Pulmonary artery endothelial cell (primary cell): ENCODE results near the gene SLC35G6. TPM values are rescaled to one million over a fixed set of nuclear protein-coding genes. Genes with fewer than 3 reads are reported as not detected.
"Not testable (repeated sequence)": the region's sequence is repeated elsewhere in the genome, so short reads cannot be mapped to it uniquely, and the experiment has no call there.

Source experiments
- DNase-seq: peaks from one replicate; pipeline ENCODE4 v3.0.0-alpha.2; 2011; ENCODE audit warnings: low read depth, low spot score
- total RNA-seq: library from RNA; depleted of rRNA; stranded (reverse); fragments of >200 nt; gene quantifications from 2 replicates; pipeline ENCODE4 v1.2.3, GENCODE V29; 2014

SLC35G6 gene
- total RNA-seq, result not detected in 2 replicates

DNA sequence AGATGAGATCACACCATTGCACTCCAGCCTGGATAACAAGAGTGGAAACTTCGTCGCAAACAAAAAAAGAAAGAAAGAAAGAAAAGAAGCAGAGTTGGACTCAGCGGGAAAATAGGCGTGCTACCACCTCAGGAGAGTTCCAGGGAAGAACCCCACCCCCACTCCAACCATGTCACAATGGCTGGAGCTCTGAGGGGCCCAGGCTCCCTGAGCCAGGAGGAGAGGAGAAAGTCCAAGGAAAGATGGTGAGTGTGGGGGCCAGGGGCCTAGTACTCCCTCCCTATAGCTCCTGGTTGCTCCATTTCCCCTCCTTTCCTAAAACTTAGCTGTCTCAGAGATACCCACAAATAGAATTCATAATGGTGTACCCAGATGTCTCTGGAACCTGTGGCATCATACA is at the start of gene SLC35G6:
Gene SLC35G6, plus strand, starts transcription at position 172 of the 400 bp plus-strand sequence. Its CDS starts 71 bp downstream, at position 243.
- DNase-seq, result not testable (repeated sequence)

DNA sequence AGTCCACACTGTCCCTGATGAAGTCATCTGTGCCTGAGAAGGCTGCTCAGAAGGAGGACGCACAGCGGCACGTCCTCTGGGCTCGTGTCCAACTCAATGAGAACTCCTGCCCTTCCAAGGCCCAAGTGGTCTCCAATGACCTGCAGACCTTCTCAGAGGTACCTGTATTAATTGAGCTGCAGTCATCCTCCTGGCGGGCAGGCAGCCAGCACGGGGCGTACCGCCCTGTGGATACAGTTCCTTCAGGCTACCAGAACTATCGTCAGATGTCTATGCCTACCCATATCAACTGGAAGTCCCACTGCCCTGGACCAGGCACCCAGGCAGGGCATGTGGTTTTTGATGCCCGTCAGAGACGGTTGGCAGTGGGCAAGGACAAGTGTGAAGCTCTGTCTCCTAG is 49.0 kb upstream of the SLC35G6 start:
- DNase-seq, result no peak

DNA sequence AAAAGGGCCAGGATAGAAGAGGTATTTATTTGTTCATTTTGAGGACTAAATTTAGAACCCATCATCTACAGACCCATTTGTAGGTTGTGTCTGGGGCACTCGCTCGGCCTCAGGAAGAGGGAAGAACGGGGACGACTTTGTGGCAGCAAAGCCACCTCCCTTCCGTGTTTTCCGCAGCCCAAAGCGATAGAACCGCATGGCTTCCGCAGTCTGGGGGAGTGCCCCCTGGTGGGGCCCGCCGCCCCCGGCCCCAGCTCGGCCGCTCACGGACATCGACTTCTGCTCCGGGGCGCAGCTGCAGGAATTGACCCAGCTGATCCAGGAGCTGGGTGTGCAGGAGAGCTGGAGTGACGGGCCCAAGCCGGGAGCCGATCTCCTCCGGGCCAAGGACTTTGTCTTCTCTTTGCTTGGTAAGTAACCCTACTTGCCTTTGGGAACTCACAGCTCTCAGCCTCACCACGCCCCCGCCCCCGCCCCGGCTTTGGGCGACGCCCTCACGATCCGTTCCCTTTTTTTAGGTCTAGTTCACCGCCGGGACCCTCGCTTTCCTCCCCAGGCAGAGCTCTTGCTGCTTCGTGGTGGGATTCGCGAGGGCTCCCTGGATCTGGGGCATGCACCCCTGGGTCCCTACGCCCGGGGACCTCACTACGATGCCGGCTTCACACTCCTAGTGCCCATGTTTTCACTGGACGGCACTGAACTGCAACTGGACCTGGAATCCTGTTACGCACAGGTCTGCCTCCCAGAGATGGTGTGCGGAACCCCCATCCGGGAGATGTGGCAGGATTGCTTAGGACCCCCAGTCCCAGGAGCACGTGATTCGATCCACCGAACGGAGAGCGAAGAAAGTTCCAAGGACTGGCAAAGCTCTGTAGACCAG is 45.3 kb upstream of the SLC35G6 start:
- DNase-seq, result no peak

DNA sequence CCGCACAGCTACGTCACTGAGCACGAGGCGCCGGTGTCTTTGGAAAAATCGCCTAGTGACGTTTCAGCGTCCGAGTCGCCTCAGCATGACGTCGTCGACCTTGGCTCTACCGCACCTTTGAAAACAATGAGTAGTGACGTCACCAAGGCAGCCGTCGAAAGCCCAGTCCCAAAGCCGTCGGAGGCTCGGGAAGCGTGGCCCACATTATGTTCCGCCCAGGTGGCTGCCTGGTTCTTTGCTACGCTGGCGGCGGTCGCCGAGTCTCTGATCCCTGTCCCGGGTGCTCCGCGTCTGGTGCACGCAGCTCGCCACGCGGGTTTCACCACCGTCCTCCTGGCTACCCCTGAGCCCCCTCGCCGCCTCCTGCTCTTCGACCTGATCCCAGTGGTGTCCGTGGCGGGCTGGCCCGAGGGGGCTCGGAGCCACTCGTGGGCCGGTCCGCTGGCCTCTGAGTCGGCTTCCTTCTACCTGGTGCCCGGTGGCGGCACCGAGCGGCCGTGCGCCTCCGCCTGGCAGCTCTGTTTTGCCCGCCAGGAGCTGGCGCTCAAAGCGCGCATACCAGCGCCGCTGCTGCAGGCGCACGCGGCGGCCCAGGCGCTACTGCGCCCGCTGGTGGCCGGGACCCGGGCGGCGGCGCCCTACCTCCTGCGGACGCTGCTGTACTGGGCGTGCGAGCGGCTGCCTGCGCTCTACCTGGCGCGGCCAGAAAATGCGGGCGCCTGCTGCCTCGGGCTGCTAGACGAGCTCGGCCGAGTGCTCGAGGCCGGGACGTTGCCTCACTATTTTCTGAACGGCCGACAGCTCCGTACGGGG is 44.5 kb upstream of the SLC35G6 start:
- DNase-seq, result peak; percentile 37

DNA sequence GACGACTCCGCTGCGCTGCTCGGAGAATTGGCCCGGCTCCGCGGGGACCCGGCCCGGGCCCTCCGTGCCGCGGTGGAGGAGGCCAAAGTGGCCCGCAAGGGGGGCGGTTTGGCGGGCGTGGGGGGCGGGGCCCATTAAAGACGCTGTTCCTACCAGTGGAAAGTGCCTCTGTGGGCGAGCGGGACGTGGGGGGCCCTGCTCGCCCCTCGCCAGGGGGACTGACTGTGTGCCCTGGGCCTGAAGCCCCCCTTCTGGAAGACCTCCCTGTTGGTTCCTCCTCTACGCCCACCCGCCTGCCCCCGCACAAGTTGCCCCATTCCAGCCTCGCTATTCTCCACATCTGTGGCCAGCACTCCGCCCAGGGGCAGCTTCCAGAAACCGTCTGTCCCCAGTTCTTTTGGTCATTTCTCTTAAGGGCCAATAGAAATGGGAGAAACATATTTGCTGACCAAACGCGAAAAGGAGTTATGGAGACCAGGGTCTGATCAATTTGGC is 43.8 kb upstream of the SLC35G6 start:
- DNase-seq, result no peak

DNA sequence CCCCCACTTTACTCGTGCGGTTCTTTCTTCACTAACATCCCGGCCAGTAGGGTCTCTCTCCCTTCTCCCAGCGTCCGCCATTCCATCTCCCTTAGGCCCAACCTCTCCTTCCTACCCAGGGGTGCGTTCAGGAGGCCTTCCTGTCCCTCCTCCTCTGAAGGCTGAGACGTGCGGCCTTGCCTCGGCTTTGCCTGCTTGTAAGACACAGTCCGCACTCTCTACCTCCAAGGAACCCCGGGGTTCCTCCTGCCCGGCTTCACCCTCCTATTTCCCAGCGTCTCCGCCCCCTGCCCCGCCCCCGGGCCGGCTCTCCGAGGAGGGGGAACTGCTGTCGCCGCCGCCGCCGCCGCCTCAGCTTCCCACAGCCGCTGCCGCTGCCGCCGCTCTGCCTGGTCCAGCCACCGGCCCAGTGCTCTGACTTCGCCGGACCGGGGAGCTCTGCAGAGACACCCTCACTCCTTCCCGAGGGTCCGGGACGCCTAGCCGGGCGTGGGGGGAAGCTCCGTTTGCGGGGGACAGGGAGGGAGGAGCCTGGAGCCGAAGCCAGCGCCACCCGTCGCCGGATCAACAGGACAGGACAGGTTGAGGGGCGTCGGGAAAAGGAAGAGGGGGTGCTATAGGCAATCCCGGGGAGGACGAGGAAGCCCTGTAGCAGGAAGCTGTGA is 43.2 kb upstream of the SLC35G6 start:
- DNase-seq, result no peak

DNA sequence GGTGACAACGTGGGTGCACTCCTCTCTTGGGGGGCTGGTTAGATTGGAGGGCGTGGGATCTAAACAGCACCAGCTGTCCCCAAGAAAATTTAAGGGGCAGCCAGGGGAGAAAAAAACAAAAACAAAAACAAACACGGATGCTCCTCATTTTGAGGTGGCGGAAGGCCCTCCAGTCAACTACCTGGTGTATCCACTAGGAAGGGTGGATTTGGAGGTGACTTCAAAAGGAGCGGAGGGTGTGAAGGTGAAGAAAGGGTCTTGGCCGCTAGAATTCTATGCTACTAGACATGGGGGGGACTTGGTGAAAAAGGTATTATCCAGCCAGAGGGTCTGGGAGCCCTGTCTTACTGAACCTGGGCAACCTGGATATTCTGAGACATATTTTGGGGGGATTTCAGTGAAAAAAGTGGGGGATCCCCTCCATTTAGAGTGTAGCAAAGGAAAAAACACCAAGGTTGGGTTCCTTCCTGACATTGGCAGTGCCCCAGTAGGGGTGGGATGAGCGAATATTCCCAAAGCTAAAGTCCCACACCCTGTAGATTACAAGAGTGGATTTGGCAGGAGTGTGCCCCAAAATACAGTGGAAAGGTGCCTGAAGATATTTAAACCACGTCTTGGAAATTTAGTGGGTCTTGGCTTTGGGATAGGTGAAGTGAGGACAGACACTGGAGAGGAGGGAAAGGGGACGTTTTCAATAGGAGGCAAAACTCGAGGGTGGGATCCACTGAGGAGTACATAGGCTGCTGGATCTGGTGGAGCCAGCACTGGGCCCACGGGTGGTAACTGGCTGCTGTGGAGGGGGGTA is 42.4 kb upstream of the SLC35G6 start:
- no peak for DNase-seq

DNA sequence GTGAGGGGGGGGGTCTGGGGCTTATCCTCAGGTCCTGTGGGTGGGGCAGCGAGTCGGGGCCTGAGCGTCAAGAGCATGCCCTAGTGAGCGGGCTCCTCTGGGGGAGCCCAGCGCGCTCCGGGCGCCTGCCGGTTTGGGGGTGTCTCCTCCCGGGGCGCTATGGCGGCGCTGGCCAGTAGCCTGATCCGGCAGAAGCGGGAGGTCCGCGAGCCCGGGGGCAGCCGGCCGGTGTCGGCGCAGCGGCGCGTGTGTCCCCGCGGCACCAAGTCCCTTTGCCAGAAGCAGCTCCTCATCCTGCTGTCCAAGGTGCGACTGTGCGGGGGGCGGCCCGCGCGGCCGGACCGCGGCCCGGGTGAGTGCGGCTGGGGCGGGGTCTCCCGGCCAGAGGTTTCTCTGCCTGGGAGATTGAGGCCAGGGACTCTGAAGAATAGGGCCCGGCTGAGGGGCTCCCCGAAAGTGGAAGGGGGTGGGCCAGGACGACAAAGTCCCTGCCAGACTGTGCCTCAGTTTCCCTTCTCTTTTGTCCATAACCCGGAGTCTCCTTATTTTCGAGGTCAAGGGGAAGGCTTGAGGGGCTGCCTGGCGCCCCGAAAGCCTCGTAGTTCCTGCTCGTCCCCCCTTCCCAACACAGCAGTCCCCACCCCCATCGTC is 41.7 kb upstream of the SLC35G6 start, which contains the start of gene FGF11:
Gene FGF11, plus strand, starts transcription at position 51 of the 651 bp plus-strand sequence. Its CDS starts 109 bp downstream, at position 160.
- DNase-seq, result no peak

DNA sequence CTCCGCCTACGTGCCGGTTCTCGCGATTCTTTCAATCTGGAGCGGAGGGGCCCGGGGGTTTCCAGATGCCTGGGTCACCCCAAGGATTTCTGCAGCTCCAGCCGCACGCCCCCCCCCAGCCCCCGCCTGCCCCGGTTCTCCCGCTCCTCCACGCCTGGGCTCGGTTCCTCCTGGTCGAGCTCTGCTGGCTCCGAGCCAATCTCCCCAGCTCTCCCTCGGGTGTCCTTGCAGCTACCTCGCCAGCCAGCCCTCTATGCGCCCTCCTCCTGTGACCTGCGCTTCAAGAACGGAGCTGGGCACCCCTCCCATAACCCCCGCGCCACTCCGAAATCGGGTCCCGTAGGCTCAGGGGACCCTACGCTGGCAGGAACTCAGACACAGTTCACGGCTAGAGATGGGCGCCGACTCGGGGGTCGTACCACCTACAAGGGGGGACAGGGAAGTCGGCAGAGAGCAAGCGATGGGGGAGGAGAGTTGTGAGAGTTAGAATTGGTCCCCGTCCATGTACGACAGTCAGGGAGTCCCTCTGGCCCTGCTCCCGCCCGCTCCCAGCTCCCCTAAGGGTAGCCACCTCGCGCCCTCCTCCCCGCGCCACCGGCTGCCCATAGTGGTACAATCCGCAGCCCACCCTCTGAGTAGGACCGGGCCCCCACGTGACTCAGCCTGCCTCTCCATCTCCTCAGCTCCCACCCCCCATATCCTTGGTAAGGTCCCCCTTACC is 41.0 kb upstream of the SLC35G6 start:
- no peak for DNase-seq

DNA sequence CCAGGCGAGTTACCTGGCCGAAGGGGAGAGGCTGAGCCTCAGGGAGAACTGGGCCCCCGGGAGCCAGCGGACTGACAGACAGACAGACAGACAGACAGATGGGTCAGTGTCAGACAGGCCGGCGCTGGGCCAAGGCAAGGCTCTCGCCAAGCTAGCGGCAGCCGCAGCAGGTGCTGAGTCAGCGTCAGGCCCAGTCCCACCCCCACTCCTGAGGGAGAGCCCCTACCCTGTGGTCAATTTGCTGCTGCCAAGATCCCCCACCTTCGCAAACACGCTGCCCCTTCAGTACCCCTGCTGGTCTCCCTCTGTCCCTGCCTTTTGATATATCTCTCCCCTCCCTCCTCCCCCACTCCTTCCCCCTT is 40.4 kb upstream of the SLC35G6 start:
- no peak for DNase-seq

DNA sequence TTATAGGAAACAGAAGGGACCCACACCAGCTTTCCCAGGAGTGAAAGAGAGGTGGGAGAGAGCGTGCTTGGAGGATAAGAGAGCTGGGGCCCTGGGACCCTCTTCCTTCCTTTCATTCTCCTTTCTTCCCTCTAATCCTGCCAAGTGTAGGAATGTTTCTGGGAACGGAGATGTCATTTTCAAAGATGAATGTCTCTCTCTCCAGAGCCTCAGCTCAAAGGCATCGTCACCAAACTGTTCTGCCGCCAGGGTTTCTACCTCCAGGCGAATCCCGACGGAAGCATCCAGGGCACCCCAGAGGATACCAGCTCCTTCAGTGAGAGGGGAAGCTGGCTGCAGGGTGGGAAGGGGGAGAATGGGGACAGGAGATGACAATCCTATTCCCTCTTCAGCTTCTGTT is 40.0 kb upstream of the SLC35G6 start:
- DNase-seq, result no peak

DNA sequence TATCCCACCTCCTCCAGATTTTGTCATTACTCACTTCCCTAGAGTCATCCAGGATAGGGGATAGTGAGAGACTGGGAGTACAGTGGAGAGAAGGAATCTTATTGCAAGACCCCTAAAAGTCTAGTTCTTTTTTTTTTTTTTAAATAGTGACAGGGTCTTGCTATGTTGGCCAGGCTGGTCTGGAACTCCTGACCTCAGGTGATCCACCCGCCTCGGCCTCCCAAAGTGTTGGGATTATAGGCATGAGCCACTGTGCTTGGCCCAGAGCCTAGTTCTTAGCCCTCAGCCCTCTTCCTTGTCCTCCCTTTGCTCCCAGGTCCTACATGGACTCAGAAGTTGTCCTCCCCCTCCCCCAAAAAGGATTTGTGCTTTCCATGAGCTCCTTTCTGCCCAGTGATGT is 39.1 kb upstream of the SLC35G6 start:
- no peak for DNase-seq

DNA sequence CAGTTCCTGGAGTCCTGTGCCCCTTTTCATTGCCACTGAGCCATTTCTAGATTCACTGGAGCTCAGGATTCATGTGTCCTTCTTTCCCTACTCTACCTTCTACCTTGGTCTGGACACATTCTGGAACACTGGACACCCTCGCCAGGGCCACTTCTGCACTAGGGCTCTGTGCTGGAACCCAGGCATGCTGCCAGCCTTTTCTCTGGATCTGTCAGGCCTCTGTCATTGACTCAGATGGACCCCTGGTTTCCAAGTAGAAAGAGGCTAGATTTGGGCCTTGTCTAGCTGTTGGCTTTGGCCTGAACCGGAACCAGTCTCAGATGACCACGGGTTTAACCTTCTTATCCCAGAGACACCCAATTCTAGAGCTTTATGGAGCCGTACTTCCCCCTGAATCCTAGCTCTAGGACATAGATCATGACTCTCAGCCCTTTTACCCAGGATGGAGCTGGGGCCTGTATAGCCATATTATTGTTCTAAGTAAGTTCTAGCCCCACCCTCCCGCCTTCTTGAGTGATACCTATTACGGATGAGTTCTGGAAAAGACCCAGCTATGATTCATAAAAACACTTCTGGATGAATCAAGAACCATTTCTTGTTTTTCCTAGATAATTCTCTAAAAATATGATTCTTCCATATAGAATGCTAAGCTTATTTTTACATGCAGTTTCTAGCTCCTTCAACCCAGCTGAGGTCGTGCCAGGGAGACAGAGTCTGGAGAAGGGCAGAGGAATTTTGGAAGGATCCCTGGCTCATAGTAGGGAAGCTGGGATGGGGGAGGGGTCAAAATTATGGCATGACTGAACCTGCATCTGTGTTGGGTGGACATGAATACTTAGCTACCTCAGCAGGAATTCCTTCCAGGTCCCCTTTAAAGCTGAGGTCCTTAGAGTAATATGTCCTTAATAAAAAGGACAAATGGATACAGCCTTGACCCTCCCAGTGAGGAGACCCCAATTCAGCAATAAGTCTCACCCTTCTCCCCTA is 37.5 kb upstream of the SLC35G6 start:
- DNase-seq, result no peak

DNA sequence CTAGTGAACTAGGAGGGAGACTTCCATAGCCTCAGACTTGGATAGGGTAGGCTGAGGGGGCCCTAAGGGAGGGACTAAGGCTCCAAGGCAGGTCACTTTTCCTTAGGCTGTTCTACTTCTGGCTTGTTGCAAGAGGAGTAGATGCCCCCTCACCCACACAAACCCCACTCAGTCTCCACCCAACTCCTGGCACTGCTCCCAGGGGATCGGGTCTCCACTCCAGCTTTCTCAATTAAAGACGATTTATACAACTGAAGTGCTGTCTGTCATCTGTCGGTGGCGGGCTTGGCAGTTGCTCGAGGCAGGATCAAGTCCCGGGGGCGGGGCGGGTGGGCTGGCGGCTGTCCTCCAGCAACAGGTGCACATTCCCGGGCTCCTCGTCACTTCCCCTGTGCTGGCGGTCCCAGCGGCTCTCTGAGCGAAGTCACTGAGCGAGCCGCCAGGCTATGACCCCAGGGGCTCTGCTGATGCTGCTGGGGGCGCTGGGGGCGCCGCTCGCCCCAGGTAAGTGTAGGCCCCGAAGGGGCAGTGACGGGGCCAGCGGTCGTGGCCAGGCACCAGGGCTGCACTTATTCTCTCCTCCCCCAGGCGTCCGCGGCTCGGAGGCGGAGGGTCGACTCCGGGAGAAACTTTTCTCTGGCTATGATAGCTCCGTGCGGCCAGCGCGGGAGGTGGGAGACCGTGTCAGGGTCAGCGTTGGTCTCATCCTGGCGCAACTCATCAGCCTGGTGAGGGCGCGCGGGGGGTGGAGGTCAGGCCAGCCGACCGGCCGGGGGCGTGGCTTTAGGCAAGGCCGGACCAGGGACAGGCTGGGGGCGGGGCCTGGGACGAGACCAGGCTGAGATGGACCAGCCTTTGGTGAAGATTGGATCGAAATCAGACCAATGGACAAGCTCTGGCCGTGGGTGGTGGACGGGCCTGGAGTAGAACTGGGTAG is 36.3 kb upstream of the SLC35G6 start, which contains the start of gene CHRNB1:
Gene CHRNB1, plus strand, starts transcription at position 380 of the 937 bp plus-strand sequence. Its CDS starts 67 bp downstream, at position 447.
- no peak for DNase-seq

DNA sequence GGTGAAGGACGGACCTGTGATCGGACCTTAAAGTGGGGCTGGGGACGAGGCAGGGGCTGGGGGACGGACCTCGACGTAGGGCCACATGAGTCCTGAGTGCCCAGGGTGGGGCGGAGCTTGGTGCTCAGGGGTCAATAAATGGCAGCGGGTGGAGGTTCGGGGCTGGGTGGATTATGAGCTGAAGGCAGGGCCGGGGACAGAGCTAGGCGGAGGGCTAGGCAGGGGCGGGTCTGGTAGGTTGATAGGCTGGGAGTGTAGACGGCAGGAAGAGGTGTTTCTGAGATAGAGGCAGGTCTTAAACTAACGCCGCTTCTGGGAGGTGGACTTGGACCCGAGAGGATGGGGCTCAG is 35.7 kb upstream of the SLC35G6 start:
- DNase-seq, result no peak

DNA sequence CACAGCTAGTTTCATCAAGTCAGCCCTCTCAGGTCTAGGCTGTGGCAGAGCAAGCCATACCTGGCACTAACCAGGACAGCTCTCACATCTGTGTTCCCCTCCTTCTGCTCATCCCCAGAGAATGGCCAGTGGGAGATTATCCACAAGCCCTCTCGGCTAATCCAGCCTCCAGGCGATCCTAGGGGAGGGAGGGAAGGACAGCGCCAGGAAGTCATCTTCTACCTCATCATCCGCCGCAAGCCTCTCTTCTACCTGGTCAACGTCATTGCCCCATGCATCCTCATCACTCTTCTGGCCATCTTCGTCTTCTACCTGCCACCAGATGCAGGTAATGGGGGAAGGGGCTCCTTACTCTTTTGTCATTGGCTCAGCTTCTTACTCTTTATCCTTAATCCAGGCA is 32.8 kb upstream of the SLC35G6 start:
- DNase-seq, result no peak

DNA sequence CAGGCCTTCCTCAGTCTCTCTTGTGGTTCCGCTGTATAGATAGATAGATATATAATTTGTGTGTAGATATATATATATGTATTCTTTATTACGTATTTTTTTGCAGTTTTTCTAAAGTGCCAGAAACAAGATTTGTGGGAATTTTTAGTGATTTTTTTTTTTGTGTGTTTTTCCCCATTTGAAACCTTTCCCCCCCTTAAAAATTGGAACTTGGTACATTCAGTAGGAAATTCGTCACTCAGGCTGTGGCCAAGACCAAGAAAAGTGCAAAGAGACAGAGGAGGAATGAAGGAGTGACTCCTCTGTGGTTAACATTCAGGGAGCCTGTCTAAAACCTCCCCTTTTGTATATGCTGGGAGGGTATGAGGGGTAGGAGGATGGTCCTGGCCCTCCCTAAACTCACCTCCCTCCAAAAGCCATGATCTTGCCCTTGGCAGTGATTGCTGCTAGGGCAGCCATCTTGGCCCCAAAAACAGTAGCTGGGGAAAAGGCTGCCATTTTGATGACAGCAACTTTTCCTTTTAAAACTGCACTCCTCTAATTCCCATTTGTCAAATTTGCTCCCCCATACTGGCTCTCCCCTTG is 21.2 kb upstream of the SLC35G6 start:
- no peak for DNase-seq
